ENCODE measurements around the gene LUC7L. TPM values are rescaled to one million over a fixed set of nuclear protein-coding genes. Genes with fewer than 3 reads are reported as not detected.
A peak's percentile ranks its signal among the peaks of the same experiment; 100 is the strongest.

The LUC7L gene
- total and polyA plus RNA-seq, 10 of the 15 experiments (the other 5 are each of a cell fraction or from before 2014, with no cell fraction given), result 2.3 to 59.6 (median 44.1) TPM

GRCh38 chr16:228151-228851 lies 948 bp downstream of the LUC7L start (continued):
- TF ChIP-seq TCF7 (IDR thresholded peaks at IDR 0.05; ENCODE audit: borderline replicate concordance), result no peak
- no peak for TF ChIP-seq CHD2 (IDR thresholded peaks at IDR 0.05; ENCODE audit: borderline replicate concordance, low read depth, low read length)
- TF ChIP-seq SMAD1 (IDR thresholded peaks at IDR 0.05; ENCODE audit: low read depth, partially characterized antibody), result no peak
- TF ChIP-seq RELA (IDR thresholded peaks at IDR 0.05; ENCODE audit: borderline replicate concordance, partially characterized antibody), result no peak
- TF ChIP-seq YBX1 (IDR thresholded peaks at IDR 0.05), result no peak

- Histone ChIP-seq H3K9me3 (replicated peaks; ENCODE audit: control insufficient read depth, insufficient read depth, low read length) (no peaks in the 10 kb centered on the region), H2AFZ (ENCODE audit: control insufficient read depth, low read depth, low read length) (no peak overlapping the region), H3K4me3 (no peak overlapping the region), H3K79me2 (ENCODE audit: control insufficient read depth, insufficient read depth, low read length) (peaks cover 1% of the 10 kb centered on the region), H3K27me3 (replicated peaks in 1 of 2; ENCODE audit: control insufficient read depth in 2 of 2, insufficient read depth in 2 of 2, low read length in 1 of 2) (no peaks in the 10 kb centered on the region), H3K27ac (ENCODE audit: control insufficient read depth, insufficient read depth) (no peak overlapping the region), H3K4me1 (ENCODE audit: control insufficient read depth, insufficient read depth, low read length) (no peaks in the 10 kb centered on the region), H4K20me1 (ENCODE audit: control insufficient read depth, insufficient read depth) (no peaks in the 10 kb centered on the region), H3K36me3 (ENCODE audit: control insufficient read depth in 2 of 2, insufficient read depth in 2 of 2, low read length in 1 of 2) (peaks cover 11 to 33% of the 10 kb centered on the region in 2 experiments), H3K9ac (ENCODE audit: control insufficient read depth, insufficient read depth, low read length) (no peak overlapping the region), H3K4me2 (ENCODE audit: control insufficient read depth, insufficient read depth) (no peak overlapping the region)
- ChIA-PET SMC1A (ENCODE audit: uncharacterized antibody, unreplicated experiment) (no interaction called here), POLR2A (no interaction called here), CTCF (interaction anchor here (0.6 to 1.1 kb wide), 2 partner anchors 32 to 1394 kb away, joined by 3 read pairs; no protein-coding TSS in a partner anchor), RAD21 (ENCODE audit: unreplicated experiment) (no interaction called here)
- in situ Hi-C loops (cut with MboI) (no loop called here), intact Hi-C loops (cut with micrococcal nuclease; ENCODE audit: unreplicated experiment) (no loop called here)
- ATAC-seq, result no peak
- TSS peak; percentile 34 for BruUV-seq (replicated peaks)
- 71% methylated on average over 4 of the region's 4 CpGs for WGBS (ENCODE audit: insufficient coverage, insufficient replicate concordance, low lambda C conversion rate, missing lambda C conversion rate)
- FAIRE-seq, result peak; percentile 56
- no peak for DNase-seq (ENCODE audit: low read depth, low spot score)
- TF ChIP-seq, protein P1, sequence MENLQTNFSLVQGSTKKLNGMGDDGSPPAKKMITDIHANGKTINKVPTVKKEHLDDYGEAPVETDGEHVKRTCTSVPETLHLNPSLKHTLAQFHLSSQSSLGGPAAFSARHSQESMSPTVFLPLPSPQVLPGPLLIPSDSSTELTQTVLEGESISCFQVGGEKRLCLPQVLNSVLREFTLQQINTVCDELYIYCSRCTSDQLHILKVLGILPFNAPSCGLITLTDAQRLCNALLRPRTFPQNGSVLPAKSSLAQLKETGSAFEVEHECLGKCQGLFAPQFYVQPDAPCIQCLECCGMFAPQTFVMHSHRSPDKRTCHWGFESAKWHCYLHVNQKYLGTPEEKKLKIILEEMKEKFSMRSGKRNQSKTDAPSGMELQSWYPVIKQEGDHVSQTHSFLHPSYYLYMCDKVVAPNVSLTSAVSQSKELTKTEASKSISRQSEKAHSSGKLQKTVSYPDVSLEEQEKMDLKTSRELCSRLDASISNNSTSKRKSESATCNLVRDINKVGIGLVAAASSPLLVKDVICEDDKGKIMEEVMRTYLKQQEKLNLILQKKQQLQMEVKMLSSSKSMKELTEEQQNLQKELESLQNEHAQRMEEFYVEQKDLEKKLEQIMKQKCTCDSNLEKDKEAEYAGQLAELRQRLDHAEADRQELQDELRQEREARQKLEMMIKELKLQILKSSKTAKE (IDR thresholded peaks at IDR 0.05; ENCODE audit: low read depth, poor library complexity, severe bottlenecking), result no peak
- TF ChIP-seq E2F8 (IDR thresholded peaks at IDR 0.05; ENCODE audit: low read depth, partially characterized antibody) (no peak), NR2C2 (IDR thresholded peaks at IDR 0.05; ENCODE audit: borderline replicate concordance, control insufficient read depth, insufficient read length, low read depth) (no peak), PML (IDR thresholded peaks at IDR 0.05; ENCODE audit: low read length) (no peak), BHLHE40 (IDR thresholded peaks at IDR 0.05; ENCODE audit: borderline replicate concordance in 1 of 2, low read depth in 2 of 2, low read length in 1 of 2) (no peak), MYC (IDR thresholded peaks at IDR 0.05; ENCODE audit: insufficient read depth, insufficient read length, insufficient replicate concordance, low read length, severe bottlenecking) (no peak), TARDBP (IDR thresholded peaks at IDR 0.05; ENCODE audit: borderline replicate concordance) (no peak)
- TF ChIP-seq, protein P2, sequence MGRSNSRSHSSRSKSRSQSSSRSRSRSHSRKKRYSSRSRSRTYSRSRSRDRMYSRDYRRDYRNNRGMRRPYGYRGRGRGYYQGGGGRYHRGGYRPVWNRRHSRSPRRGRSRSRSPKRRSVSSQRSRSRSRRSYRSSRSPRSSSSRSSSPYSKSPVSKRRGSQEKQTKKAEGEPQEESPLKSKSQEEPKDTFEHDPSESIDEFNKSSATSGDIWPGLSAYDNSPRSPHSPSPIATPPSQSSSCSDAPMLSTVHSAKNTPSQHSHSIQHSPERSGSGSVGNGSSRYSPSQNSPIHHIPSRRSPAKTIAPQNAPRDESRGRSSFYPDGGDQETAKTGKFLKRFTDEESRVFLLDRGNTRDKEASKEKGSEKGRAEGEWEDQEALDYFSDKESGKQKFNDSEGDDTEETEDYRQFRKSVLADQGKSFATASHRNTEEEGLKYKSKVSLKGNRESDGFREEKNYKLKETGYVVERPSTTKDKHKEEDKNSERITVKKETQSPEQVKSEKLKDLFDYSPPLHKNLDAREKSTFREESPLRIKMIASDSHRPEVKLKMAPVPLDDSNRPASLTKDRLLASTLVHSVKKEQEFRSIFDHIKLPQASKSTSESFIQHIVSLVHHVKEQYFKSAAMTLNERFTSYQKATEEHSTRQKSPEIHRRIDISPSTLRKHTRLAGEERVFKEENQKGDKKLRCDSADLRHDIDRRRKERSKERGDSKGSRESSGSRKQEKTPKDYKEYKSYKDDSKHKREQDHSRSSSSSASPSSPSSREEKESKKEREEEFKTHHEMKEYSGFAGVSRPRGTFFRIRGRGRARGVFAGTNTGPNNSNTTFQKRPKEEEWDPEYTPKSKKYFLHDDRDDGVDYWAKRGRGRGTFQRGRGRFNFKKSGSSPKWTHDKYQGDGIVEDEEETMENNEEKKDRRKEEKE (IDR thresholded peaks at IDR 0.05), result no peak
Observed at GRCh38 chr16:220021-220420, 9.2 kb downstream of the LUC7L start.
